ENCODE measurements around the gene MRGPRE. TPM values are rescaled to one million over a fixed set of nuclear protein-coding genes. Genes with fewer than 3 reads are reported as not detected.

MRGPRE gene
- total RNA-seq, 6 experiments from 2014 or later = not detected

DNA sequence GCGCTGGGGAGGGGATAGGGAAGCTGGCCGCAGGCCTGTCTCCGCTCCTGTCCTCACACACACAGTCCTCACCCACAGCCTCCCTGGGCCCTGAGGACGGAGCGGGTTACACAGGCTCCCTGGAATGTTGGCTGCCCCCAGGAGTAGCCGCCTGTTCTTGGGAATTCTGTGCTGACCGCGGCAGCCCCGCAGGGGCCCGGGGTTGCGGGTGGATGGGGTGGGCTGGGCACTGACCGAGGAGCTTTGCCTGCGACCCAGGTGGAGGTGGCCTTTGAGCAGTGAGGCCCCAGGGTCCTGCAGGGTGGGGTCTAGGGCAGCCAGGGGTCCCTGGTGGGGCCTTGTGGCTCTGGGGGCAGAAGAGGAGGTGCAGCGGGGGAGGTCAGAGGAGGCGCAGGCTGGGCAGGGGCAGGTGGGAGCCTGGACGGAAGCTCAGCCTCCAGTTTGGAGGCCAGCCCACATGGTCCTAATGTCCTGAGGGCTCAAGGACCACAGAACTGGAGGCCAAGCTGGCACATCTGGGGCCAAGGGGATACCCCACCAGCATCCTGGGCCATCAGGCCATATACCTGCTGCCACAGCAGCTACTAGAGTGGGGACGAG is 7.0 kb downstream of the MRGPRE start:
- H3K27ac ChIP-seq = no peak overlapping the region
- no peaks in the 10 kb centered on the region for H3K27me3 ChIP-seq
- no peak overlapping the region for H3K4me3 ChIP-seq
- intact Hi-C loops (cut with DNase I) = loop anchor here in 1 of 2 donors (10.0 kb wide), 1 partner anchor 120 kb away; no protein-coding TSS in a partner anchor
- H3K9me3 ChIP-seq = no peaks in the 10 kb centered on the region
- no peaks in the 10 kb centered on the region for H3K4me1 ChIP-seq
- TF ChIP-seq, protein P1, sequence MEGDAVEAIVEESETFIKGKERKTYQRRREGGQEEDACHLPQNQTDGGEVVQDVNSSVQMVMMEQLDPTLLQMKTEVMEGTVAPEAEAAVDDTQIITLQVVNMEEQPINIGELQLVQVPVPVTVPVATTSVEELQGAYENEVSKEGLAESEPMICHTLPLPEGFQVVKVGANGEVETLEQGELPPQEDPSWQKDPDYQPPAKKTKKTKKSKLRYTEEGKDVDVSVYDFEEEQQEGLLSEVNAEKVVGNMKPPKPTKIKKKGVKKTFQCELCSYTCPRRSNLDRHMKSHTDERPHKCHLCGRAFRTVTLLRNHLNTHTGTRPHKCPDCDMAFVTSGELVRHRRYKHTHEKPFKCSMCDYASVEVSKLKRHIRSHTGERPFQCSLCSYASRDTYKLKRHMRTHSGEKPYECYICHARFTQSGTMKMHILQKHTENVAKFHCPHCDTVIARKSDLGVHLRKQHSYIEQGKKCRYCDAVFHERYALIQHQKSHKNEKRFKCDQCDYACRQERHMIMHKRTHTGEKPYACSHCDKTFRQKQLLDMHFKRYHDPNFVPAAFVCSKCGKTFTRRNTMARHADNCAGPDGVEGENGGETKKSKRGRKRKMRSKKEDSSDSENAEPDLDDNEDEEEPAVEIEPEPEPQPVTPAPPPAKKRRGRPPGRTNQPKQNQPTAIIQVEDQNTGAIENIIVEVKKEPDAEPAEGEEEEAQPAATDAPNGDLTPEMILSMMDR (IDR thresholded peaks at IDR 0.05) = no peak
- TF ChIP-seq POLR2A (IDR thresholded peaks at IDR 0.05) = no peak
- 28% methylated on average over 2 of the region's 17 CpGs for WGBS (ENCODE audit: insufficient coverage, low coverage, low lambda C conversion rate, missing lambda C conversion rate)
- ATAC-seq = no peak
- peak in 1 of 3 donors; percentile 54 for DNase-seq
- H3K36me3 ChIP-seq = no peaks in the 10 kb centered on the region

GRCh38 chr11:3224401-3225057 is 7.7 kb downstream of the MRGPRE start:
- no peaks in the 10 kb centered on the region for H3K9me3 ChIP-seq
- ATAC-seq (no peak), DNase-seq (no peak)
- H3K36me3 ChIP-seq = no peaks in the 10 kb centered on the region
- H3K4me1 ChIP-seq = no peaks in the 10 kb centered on the region
- H3K27me3 ChIP-seq = no peaks in the 10 kb centered on the region
- intact Hi-C loops (cut with DNase I) = loop anchor here in 1 of 2 donors (10.0 kb wide), 1 partner anchor 120 kb away; no protein-coding TSS in a partner anchor
- TF ChIP-seq, protein P1 (IDR thresholded peaks at IDR 0.05) = no peak
- no peak for TF ChIP-seq POLR2A (IDR thresholded peaks at IDR 0.05)
- H3K27ac ChIP-seq = no peak overlapping the region
- no peak overlapping the region for H3K4me3 ChIP-seq
- WGBS (ENCODE audit: insufficient coverage, low coverage, low lambda C conversion rate, missing lambda C conversion rate) = 68% methylated on average over 16 of the region's 21 CpGs

DNA sequence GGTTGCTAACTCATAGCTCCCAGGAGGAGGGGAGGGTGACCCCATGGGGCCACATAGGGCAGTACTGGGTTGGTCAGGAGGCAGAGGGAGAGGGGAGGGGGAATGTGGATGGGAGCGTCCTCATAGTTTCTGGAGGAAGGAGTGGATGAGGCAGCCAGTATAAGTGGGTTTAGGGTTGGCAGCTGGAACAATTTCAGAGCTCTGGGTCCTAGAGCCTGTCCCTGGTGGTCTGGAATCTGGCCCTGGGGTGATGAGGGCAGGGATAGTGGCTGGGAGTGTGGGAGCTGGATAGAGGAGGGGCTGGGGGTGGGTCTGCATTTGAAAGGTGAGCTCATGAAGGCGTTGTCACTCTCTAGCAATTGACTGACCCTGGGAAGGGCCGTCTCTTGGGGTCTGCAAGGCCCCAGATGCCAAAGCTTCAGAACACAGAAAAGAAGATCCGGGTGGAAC is 8.3 kb downstream of the MRGPRE start:
- Histone ChIP-seq H3K9me3 (no peaks in the 10 kb centered on the region), H3K4me1 (no peaks in the 10 kb centered on the region), H3K4me3 (no peak overlapping the region), H3K27ac (no peak overlapping the region), H3K27me3 (no peaks in the 10 kb centered on the region), H3K36me3 (no peaks in the 10 kb centered on the region)
- TF ChIP-seq, protein P1 (IDR thresholded peaks at IDR 0.05) = no peak
- TF ChIP-seq POLR2A (IDR thresholded peaks at IDR 0.05) = no peak
- ATAC-seq = no peak
- DNase-seq = no peak
- WGBS (ENCODE audit: insufficient coverage, low coverage, low lambda C conversion rate, missing lambda C conversion rate) = 20% methylated on average over 3 of the region's 4 CpGs
- intact Hi-C loops (cut with DNase I) = loop anchor here in 1 of 2 donors (10.0 kb wide), 1 partner anchor 119 kb away; no protein-coding TSS in a partner anchor

DNA sequence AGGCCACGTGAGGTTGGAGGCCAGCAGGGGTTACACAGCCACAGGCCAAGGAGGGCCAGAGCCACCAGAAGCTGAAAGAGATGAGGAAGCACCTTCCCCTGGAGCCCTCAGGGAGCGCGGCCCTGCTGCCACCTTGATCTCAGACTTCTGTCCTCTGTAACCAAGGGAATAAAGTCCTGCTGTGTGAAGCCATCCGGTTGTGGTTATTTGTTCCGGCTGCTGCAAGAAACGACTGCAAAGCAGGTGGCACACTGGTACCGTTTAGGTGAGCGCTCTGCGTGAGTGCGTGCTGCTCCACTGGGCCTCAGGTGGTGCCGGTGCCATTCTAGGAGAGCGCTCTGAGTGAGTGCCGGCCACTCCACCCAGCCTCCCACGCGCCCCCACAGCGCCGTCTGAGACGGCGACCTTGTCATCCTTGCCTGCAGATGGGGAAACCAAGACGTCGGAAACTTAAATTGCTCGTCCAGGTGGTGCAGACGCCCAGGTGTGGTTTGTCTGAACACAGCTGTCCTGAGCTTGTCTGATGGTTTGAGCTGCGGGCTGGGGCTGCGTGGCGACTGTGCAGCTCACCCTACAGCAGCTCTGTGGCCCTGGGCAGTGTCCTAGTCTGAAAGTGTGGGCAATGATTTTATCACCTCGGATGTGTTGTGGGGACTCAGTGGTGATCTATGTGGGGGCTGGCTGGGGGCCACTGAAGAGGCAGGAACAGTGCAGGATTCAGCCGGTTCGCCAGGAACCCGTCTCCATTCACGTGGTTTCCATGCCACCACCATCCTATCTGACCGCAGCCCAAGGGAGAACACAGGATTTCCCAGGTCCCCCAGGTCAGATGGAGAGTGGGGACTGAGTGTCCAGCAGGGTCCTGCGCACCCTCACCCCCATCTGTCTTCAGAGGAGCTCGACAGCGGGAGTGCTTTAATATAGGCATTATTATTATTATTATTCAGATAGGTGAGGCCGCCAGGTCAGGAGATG is 9.0 kb downstream of the MRGPRE start:
- Histone ChIP-seq H3K4me1 (no peaks in the 10 kb centered on the region), H3K4me3 (no peak overlapping the region), H3K9me3 (no peaks in the 10 kb centered on the region), H3K36me3 (no peaks in the 10 kb centered on the region), H3K27me3 (no peaks in the 10 kb centered on the region), H3K27ac (no peak overlapping the region)
- TF ChIP-seq POLR2A (IDR thresholded peaks at IDR 0.05) = no peak
- TF ChIP-seq, protein P1 (IDR thresholded peaks at IDR 0.05) = no peak
- intact Hi-C loops (cut with DNase I) = loop anchor here in 1 of 2 donors (10.0 kb wide), 1 partner anchor 118 kb away; no protein-coding TSS in a partner anchor
- no peak for ATAC-seq
- peak in 1 of 3 donors; percentile 51 for DNase-seq
- 65% methylated on average over 18 of the region's 36 CpGs for WGBS (ENCODE audit: insufficient coverage, low coverage, low lambda C conversion rate, missing lambda C conversion rate)

Data from right lobe of liver (tissue), 6 donors.